NCI-H2171 treated with DMSO at 0.1 percent for 48 hours (cell line): ENCODE results near the gene DUOX1.
A peak's percentile ranks its signal among the peaks of the same experiment; 100 is the strongest.

ENCODE experiments used
- DNase-seq: peaks from one replicate; lab custom pipeline; 2025; lab: John Stamatoyannopoulos, UW

Gene DUOX1

GRCh38 chr15:45106002-45106790 lies 23.6 kb upstream of the DUOX1 start:
- no peak for DNase-seq

DNA sequence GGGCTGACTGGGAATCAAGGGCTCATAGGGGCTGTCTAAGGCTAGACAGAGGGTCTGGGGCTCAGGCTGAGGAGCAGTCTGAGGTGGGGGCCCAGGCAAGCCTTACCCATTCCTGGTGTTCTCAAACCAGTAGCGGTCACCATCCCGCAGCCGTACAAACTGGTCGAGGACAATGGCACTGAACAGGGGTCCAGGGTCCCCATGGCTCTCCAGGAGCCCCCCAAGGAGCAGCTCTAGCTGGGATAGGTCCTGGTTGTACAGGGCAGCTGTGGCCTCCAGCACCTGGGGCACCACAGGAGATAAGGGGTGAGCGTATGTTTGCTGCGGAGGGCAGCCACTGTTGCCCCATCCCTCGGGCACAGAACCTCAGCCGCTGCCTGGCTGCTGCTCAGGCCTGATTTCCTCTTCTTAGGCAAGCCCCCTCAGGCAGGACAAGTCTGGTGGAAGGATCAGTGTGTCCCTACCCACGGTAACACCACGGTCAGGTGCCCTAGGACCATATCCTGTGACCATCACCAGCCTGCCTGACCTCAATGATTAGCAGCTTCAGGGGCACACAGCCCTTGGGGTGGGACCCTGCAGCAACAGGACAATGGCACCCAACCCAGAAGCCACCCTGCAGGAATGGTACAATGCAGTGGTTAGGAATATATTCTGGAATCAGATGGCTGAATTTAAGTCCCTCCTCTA lies 21.7 kb upstream of the DUOX1 start:
- no peak for DNase-seq

- DNase-seq, result no peak
Observed at GRCh38 chr15:45110256-45110820, 19.5 kb upstream of the DUOX1 start.

GRCh38 chr15:45111390-45112142 lies 18.2 kb upstream of the DUOX1 start:
- no peak for DNase-seq

- DNase-seq, result peak; percentile 35
Observed at GRCh38 chr15:45112143-45112590, 17.6 kb upstream of the DUOX1 start.

GRCh38 chr15:45112591-45113379 lies 17.0 kb upstream of the DUOX1 start:
- DNase-seq, result peak; percentile 57

DNA sequence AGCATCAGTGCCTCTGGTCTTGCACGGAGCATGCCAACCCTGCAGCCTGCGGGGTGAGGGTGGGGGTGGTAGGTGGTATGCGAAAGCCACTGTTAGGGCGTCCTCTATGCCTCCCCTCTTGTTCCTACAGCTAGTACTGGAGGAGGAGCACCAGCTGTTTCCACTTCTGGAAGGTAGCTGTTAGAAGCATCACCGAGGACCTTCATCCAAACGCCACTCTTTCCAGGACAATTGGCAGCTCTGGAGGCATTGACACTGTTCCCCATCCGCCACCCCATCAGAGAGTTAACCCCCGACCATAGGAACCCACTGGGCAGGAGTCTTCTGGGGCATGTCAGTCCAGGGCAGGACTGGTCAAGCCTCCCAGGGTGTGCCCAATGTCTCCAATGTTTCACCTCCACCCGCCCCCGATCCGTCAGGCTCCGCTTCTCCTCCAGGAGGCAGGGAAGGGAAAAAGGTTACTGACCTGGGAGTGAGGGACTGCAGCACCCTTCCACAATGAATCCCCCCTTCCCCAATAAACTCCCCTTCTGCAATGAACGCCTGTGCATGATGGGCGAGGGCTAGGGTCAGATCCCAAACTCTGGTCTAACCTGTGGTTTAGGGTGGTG lies 16.3 kb upstream of the DUOX1 start:
- DNase-seq, result peak; percentile 57

GRCh38 chr15:45114076-45114750 lies 15.6 kb upstream of the DUOX1 start, which contains the start of the genes DUOX2 and DUOXA2:
DUOX2 (minus strand) TSS chr15:45114172; CDS start chr15:45113411, 761 bp downstream.
DUOXA2 (plus strand) TSS chr15:45114326; CDS start chr15:45114606, 280 bp downstream.
- DNase-seq, result no peak

- no peak for DNase-seq
Observed at GRCh38 chr15:45114751-45115085, 15.1 kb upstream of the DUOX1 start.

GRCh38 chr15:45115312-45115820 lies 14.4 kb upstream of the DUOX1 start:
- DNase-seq, result no peak

DNA sequence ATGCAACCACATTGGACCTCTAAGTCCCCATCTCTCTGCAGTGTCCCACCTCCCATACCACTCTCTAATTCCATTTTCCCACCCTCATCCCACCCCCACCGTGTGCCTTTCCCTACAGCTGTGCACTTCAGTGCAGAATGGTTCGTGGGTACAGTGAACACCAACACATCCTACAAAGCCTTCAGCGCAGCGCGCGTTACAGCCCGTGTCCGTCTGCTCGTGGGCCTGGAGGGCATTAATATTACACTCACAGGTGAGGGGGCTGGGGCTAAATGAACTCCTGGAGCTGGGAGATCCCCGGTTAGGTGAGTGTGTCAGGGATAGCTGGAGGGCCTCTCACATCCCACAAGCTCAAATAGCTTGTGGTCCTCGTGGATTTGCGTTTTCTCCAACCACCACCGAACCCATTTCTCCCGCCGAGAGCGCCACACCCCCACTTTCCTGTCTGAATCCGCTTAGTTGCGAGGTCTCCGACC lies 13.8 kb upstream of the DUOX1 start:
- no peak for DNase-seq

DNA sequence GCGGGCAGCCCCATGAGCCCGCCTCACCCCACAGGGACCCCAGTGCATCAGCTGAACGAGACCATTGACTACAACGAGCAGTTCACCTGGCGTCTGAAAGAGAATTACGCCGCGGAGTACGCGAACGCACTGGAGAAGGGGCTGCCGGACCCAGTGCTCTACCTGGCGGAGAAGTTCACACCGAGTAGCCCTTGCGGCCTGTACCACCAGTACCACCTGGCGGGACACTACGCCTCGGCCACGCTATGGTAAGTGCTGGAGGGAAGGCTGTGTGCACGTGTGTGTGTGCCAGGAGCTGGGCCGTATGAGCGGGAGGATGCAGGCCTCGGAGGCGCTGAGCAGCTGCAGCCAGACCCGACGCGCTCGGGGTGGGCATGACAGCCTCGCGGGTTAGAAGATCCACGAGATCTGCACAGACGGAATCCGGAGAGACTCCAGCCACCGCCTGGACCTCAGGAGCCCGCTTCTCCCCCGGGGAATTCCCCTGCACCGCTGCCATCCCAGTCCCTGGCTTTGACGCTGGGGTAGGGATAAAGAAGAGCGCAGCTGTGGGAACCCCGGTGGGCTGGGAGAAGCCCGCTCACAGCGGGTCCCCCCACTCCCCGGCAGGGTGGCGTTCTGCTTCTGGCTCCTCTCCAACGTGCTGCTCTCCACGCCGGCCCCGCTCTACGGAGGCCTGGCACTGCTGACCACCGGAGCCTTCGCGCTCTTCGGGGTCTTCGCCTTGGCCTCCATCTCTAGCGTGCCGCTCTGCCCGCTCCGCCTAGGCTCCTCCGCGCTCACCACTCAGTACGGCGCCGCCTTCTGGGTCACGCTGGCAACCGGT lies 13.1 kb upstream of the DUOX1 start:
- DNase-seq, result no peak

DNA sequence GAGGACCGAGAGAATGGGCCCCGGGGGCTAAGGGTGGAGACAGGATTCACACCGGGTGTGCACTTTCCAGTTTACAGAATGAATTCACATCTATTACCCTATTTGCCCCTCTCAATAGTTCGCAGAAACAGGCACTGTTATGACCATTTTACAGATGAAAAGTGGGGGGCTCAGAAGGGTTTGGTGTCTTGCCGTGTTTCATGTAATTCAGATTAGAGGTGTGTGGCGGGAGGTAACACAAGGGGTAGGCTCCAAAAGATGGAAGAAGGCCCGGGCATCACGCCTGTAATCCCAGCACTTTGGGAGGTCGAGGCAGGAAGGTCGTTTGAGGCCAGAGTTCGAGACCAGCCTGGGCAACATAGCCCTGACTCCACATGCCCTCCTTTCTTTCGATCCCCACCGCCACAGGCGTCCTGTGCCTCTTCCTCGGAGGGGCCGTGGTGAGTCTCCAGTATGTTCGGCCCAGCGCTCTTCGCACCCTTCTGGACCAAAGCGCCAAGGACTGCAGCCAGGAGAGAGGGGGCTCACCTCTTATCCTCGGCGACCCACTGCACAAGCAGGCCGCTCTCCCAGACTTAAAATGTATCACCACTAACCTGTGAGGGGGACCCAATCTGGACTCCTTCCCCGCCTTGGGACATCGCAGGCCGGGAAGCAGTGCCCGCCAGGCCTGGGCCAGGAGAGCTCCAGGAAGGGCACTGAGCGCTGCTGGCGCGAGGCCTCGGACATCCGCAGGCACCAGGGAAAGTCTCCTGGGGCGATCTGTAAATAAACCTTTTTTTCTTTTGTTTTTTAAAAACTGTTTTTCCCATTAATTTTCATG lies 12.3 kb upstream of the DUOX1 start:
- DNase-seq, result no peak

GRCh38 chr15:45118131-45118588 lies 11.6 kb upstream of the DUOX1 start:
- DNase-seq, result peak; percentile 97

GRCh38 chr15:45118996-45119395 lies 10.8 kb upstream of the DUOX1 start:
- no peak for DNase-seq

- no peak for DNase-seq
Observed at GRCh38 chr15:45120081-45120972, 9.5 kb upstream of the DUOX1 start.

DNA sequence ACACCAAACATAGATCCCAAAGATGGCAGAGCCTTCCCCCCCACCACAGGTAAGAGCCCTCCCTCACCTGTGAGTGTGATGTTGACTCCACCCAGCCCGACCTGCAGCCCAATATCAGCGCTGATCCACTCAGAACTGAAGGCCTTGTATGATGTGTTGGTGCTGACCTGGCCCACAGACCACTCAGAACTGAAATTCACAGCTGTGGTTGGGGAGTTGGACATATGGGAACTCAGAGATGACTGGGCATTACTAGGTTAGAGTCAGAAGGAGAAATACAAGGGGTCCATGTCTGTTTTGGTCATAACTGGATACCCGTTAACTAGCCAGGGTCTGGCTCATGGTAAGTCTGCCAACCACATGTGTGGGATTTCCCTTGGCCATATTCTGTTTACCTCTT lies 8.8 kb upstream of the DUOX1 start:
- DNase-seq, result no peak
